ENCODE data around the gene RANBP9. TPM values are rescaled to one million over a fixed set of nuclear protein-coding genes. Genes with fewer than 3 reads are reported as not detected.

RANBP9 gene
- total and polyA plus RNA-seq, 9 of the 15 experiments (the other 6 are each of a cell fraction or from before 2014, with no cell fraction given), result 27.5 to 130 (median 61.5) TPM

DNA sequence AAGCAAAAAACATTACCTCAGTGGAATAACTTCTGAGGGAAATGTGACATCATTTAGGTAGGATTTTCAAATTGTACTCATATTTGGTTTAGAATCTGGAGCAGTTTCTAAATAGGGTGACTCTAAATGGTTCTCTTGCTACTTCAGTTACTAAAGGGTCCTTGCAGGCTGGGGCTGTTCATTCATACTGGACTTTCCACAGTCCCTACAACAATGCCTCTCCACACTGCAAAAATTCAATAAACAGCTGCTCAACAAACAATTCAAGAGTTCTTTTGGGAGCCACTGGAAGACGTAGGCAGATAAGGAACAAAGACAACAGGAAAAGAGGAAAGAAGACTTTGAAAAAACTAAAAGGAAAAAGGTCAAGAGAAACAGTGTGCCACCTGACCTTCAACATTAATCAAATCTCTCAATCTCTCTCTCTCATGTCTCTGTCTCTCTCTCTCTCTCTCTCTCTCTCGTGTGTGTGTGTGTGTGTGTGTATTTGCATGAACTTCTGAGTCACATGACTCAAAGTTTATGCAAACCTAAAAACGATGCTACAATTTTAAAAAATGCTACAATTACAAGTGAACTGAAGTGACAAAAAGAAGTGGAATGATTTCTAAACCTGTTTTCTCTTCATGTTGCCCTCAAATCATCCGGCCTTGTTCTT, 82.0 kb downstream of the RANBP9 start:
- ATAC-seq (no peak), DNase-seq (ENCODE audit: extremely low read depth in 1 of 4, low spot score in 3 of 4) (no peak), FAIRE-seq (no peak)
- Histone ChIP-seq H3K27ac (ENCODE audit: extremely low read depth, low read depth, low read length) (no peak overlapping the region), H3K79me2 (ENCODE audit: control insufficient read depth, insufficient read depth, low read length) (peaks cover 8% of the 10 kb centered on the region; the same call in 2 of the 3 replicates), H3K9me1 (ENCODE audit: control insufficient read depth, insufficient read depth, low read length) (no peaks in the 10 kb centered on the region), H3K4me1 (replicated peaks in 1 of 2; ENCODE audit: control insufficient read depth in 2 of 2, insufficient read depth in 2 of 2, low read length in 2 of 2) (no peaks in the 10 kb centered on the region), H3K9ac (ENCODE audit: insufficient read depth in 1 of 2, low read depth in 2 of 2, low read length in 2 of 2) (no peak overlapping the region), H3K36me3 (ENCODE audit: control insufficient read depth, insufficient read depth, low read length) (peaks cover 90% of the 10 kb centered on the region), H3K4me2 (ENCODE audit: insufficient read depth, low read length) (no peak overlapping the region), H3K9me3 (replicated peaks; ENCODE audit: control insufficient read depth, insufficient read depth, low read depth, low read length) (no peaks in the 10 kb centered on the region), H2AFZ (ENCODE audit: low read depth, low read length) (no peak overlapping the region), H3K4me3 (no peak overlapping the region), H3K27me3 (ENCODE audit: control insufficient read depth in 2 of 2, insufficient read depth in 2 of 2, low read length in 2 of 2) (no peaks in the 10 kb centered on the region), H4K20me1 (replicated peaks; ENCODE audit: control insufficient read depth, insufficient read depth, low read length) (no peaks in the 10 kb centered on the region)
- POLR2A ChIA-PET, result interaction anchor here (5.7 kb wide), 1 partner anchor 14 kb away, joined by 31 read pairs; the partner anchor contains the start of gene NOL7
- intact Hi-C loops (cut with micrococcal nuclease), result no loop called here
- CTCF ChIA-PET (ENCODE audit: low intra/inter-chr PET ratio), result interaction anchor here (0.6 kb wide), 1 partner anchor 10 kb away, joined by 3 read pairs; no protein-coding TSS in a partner anchor
- in situ Hi-C loops (cut with MboI), result no loop called here
- no TSS peak for BruUV-seq (replicated peaks)
- 40% methylated on average over 4 of the region's 4 CpGs for WGBS (ENCODE audit: insufficient coverage, low coverage, missing lambda C conversion rate)
- peak; percentile 83; the same call in 1 of the 2 replicates for TF ChIP-seq TOE1 (IDR thresholded peaks at IDR 0.05; ENCODE audit: borderline replicate concordance)
- no peak for TF ChIP-seq TOE1 (CRISPR knock-in tag; IDR thresholded peaks at IDR 0.05; ENCODE audit: borderline replicate concordance, low read depth)
- TF ChIP-seq ZNF3 (CRISPR knock-in tag; IDR thresholded peaks at IDR 0.05), result no peak
- no peak for TF ChIP-seq ETV1 (tag; conservative IDR thresholded peaks at IDR 0.05; ENCODE audit: low read depth)
- TF ChIP-seq, protein P1, sequence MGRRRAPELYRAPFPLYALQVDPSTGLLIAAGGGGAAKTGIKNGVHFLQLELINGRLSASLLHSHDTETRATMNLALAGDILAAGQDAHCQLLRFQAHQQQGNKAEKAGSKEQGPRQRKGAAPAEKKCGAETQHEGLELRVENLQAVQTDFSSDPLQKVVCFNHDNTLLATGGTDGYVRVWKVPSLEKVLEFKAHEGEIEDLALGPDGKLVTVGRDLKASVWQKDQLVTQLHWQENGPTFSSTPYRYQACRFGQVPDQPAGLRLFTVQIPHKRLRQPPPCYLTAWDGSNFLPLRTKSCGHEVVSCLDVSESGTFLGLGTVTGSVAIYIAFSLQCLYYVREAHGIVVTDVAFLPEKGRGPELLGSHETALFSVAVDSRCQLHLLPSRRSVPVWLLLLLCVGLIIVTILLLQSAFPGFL (CRISPR knock-in tag; IDR thresholded peaks at IDR 0.05), result no peak
- TF ChIP-seq ZNF12 (CRISPR knock-in tag; IDR thresholded peaks at IDR 0.05), result no peak
- TF ChIP-seq HLTF (IDR thresholded peaks at IDR 0.05), result no peak
- TF ChIP-seq SMARCE1 (IDR thresholded peaks at IDR 0.05), result 0 out of 2 replicates have a peak, but pooled peaks have one; percentile 13
- 0 out of 4 replicates have a peak, but pooled peaks of 1 of the 2 experiments have one; percentile 15 for TF ChIP-seq TRIM24 (IDR thresholded peaks at IDR 0.05)
- TF ChIP-seq NCOA6 (IDR thresholded peaks at IDR 0.05), result no peak
- TF ChIP-seq POLR2G (IDR thresholded peaks at IDR 0.05; ENCODE audit: low read depth, low read length), result no peak
- no peak for TF ChIP-seq RBM25 (IDR thresholded peaks at IDR 0.05; ENCODE audit: low read depth, low read length, severe bottlenecking)
- no peak for TF ChIP-seq KAT2B (IDR thresholded peaks at IDR 0.05; ENCODE audit: low read depth, low read length)
- TF ChIP-seq, protein P2, sequence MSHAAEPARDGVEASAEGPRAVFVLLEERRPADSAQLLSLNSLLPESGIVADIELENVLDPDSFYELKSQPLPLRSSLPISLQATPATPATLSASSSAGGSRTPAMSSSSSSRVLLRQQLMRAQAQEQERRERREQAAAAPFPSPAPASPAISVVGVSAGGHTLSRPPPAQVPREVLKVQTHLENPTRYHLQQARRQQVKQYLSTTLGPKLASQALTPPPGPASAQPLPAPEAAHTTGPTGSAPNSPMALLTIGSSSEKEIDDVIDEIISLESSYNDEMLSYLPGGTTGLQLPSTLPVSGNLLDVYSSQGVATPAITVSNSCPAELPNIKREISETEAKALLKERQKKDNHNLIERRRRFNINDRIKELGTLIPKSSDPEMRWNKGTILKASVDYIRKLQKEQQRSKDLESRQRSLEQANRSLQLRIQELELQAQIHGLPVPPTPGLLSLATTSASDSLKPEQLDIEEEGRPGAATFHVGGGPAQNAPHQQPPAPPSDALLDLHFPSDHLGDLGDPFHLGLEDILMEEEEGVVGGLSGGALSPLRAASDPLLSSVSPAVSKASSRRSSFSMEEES (CRISPR knock-in tag; IDR thresholded peaks at IDR 0.05), result peak; percentile 93
- TF ChIP-seq, protein P3, sequence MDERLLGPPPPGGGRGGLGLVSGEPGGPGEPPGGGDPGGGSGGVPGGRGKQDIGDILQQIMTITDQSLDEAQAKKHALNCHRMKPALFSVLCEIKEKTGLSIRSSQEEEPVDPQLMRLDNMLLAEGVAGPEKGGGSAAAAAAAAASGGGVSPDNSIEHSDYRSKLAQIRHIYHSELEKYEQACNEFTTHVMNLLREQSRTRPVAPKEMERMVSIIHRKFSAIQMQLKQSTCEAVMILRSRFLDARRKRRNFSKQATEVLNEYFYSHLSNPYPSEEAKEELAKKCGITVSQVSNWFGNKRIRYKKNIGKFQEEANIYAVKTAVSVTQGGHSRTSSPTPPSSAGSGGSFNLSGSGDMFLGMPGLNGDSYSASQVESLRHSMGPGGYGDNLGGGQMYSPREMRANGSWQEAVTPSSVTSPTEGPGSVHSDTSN (CRISPR knock-in tag; IDR thresholded peaks at IDR 0.05; ENCODE audit: low read depth), result no peak
- TF ChIP-seq, protein P3 (tag; conservative IDR thresholded peaks at IDR 0.05; ENCODE audit: low read depth), result peak; percentile 56; the same call in 1 of the 2 replicates
- TF ChIP-seq CBX8 (IDR thresholded peaks at IDR 0.05; ENCODE audit: borderline replicate concordance, extremely low read depth, low read depth, low read length, poor library complexity, severe bottlenecking), result no peak
- no peak for TF ChIP-seq L3MBTL2 (IDR thresholded peaks at IDR 0.05)

Measured in K562 (cell line).